Coronary artery (tissue), 2 donors: Measurements from ENCODE around the gene VWA3B.

ENCODE experiments used
- DNase-seq: peaks from one replicate; pipeline ENCODE4 v3.0.0-alpha.2; 2017; ENCODE audit warnings: low spot score
- H3K27ac ChIP-seq, 2 donors: fragments of 200-600 bp; sonication (generic); one replicate each; pipeline ENCODE4 v1.5.1; 2016 to 2019
- H3K4me3 ChIP-seq: fragments of 200-600 bp; sonication (generic); 2 replicates; pipeline ENCODE4 v1.5.1; 2016; ENCODE audit warnings: mild to moderate bottlenecking, moderate library complexity
- CTCF ChIP-seq: fragments of 200-600 bp; sonication (generic); IDR thresholded peaks from one replicate; pipeline ENCODE4 v1.5.1; 2019; ENCODE audit warnings: antibody characterized with exemption

The VWA3B gene

GRCh38 chr2:98293030-98293429 lies 206.1 kb downstream of the VWA3B start:
- TF ChIP-seq CTCF: no peak
- DNase-seq: no peak
- Histone ChIP-seq H3K4me3 (no peak overlapping the region), H3K27ac (no peak overlapping the region)

- DNase-seq: no peak
- no peak overlapping the region for H3K27ac ChIP-seq
- no peak overlapping the region for H3K4me3 ChIP-seq
These were observed 207.1 kb downstream of the VWA3B start for GRCh38 chr2:98293931-98294687.

GRCh38 chr2:98294711-98295110 lies 207.7 kb downstream of the VWA3B start:
- no peak for TF ChIP-seq CTCF
- no peak overlapping the region for H3K4me3 ChIP-seq
- no peak for DNase-seq
- no peak overlapping the region for H3K27ac ChIP-seq

More at GRCh38 chr2:98293931-98294687, 207.1 kb downstream of the VWA3B start:
- no peak for TF ChIP-seq CTCF

GRCh38 chr2:98295275-98295674 lies 208.3 kb downstream of the VWA3B start:
- no peak overlapping the region for H3K4me3 ChIP-seq
- no peak for DNase-seq
- H3K27ac ChIP-seq: no peak overlapping the region
- no peak for TF ChIP-seq CTCF

GRCh38 chr2:98295721-98296414 lies 208.9 kb downstream of the VWA3B start:
- Histone ChIP-seq H3K27ac (no peak overlapping the region), H3K4me3 (no peak overlapping the region)
- no peak for DNase-seq
- TF ChIP-seq CTCF: no peak

GRCh38 chr2:98296440-98296839 lies 209.5 kb downstream of the VWA3B start:
- H3K4me3 ChIP-seq: no peak overlapping the region
- TF ChIP-seq CTCF: no peak
- H3K27ac ChIP-seq: no peak overlapping the region
- no peak for DNase-seq
